ENCODE measurements around the gene CCT5.

- TF ChIP-seq SIN3A (IDR thresholded peaks at IDR 0.05; ENCODE audit: borderline replicate concordance, insufficient read depth, low read length) (no peak), POLR2AphosphoS5 (IDR thresholded peaks at IDR 0.05; ENCODE audit: low read depth, low read length) (no peak), FOXP2 (optimal IDR thresholded peaks at IDR 0.05; ENCODE audit: borderline replicate concordance, extremely low read depth, extremely low read length, insufficient read depth) (no peak)
Measured at GRCh38 chr5:10289353-10289752, 39.3 kb downstream of the CCT5 start.
